ENCODE data around the gene PLXNA4.

- no peak for TF ChIP-seq CTCF (IDR thresholded peaks at IDR 0.05)
- TF ChIP-seq POLR2AphosphoS5 (IDR thresholded peaks at IDR 0.05; ENCODE audit: low read depth, low read length): no peak
- no peak for TF ChIP-seq SIN3A (IDR thresholded peaks at IDR 0.05; ENCODE audit: borderline replicate concordance, insufficient read depth, low read depth, low read length)
- TF ChIP-seq TCF7L2 (IDR thresholded peaks at IDR 0.05; ENCODE audit: low read depth, low read length): no peak
These were observed 452.5 kb downstream of the PLXNA4 start for GRCh38 chr7:132123773-132124172.

All from Panc1 (cell line).